Measurements from ENCODE around the gene DEUP1.

GRCh38 chr11:93288767-93289166 is 41.8 kb upstream of the DEUP1 start:
- no peak for TF ChIP-seq CTCF (IDR thresholded peaks at IDR 0.05)
- no peak for TF ChIP-seq IRF1 (CRISPR knock-in tag; IDR thresholded peaks at IDR 0.05)
- no peak for TF ChIP-seq GRHL2 (CRISPR knock-in tag; IDR thresholded peaks at IDR 0.05; ENCODE audit: insufficient replicate concordance, severe bottlenecking)
- TF ChIP-seq SP1 (CRISPR knock-in tag; conservative IDR thresholded peaks at IDR 0.05) = no peak
- no peak for TF ChIP-seq ZBTB43 (CRISPR knock-in tag; IDR thresholded peaks at IDR 0.05)
- TF ChIP-seq HMGA2 (CRISPR knock-in tag; IDR thresholded peaks at IDR 0.05) = no peak
